ENCODE data around the gene TP63.
"Not testable (repeated sequence)": the region's sequence is repeated elsewhere in the genome, so short reads cannot be mapped to it uniquely, and the experiment has no call there.

The TP63 gene

GRCh38 chr3:189631373-189631408 is at the start of gene TP63:
Gene TP63 (plus strand): TSS chr3:189631389. CDS start chr3:189631516, 127 bp downstream.
- TF ChIP-seq ZNF274 (IDR thresholded peaks at IDR 0.05; ENCODE audit: low read depth, low read length) = no peak
- H3K4me3 ChIP-seq (ENCODE audit: low read length) = peak within 1 kb of the TSS; percentile 30; the same call in 1 of the 2 replicates

GRCh38 chr3:189582179-189582578 is 49.0 kb upstream of the TP63 start:
- no peak for TF ChIP-seq ZNF274 (IDR thresholded peaks at IDR 0.05; ENCODE audit: low read depth, low read length)
- no peak overlapping the region for H3K4me3 ChIP-seq (ENCODE audit: low read length)

- H3K4me3 ChIP-seq (ENCODE audit: low read length) = no peak overlapping the region
- TF ChIP-seq ZNF274 (IDR thresholded peaks at IDR 0.05; ENCODE audit: low read depth, low read length) = no peak
These were observed 46.5 kb upstream of the TP63 start for GRCh38 chr3:189584645-189585044.

GRCh38 chr3:189586941-189587663 is 44.1 kb upstream of the TP63 start:
- TF ChIP-seq ZNF274 (IDR thresholded peaks at IDR 0.05; ENCODE audit: low read depth, low read length) = no peak
- no peak overlapping the region for H3K4me3 ChIP-seq (ENCODE audit: low read length)

- no peak for TF ChIP-seq ZNF274 (IDR thresholded peaks at IDR 0.05; ENCODE audit: low read depth, low read length)
- no peak overlapping the region for H3K4me3 ChIP-seq (ENCODE audit: low read length)
These were observed 43.5 kb upstream of the TP63 start for GRCh38 chr3:189587664-189588040.

- TF ChIP-seq ZNF274 (IDR thresholded peaks at IDR 0.05; ENCODE audit: low read depth, low read length) = no peak
These were observed 43.1 kb upstream of the TP63 start for GRCh38 chr3:189588070-189588469.

GRCh38 chr3:189588475-189589178 is 42.6 kb upstream of the TP63 start:
- no peak overlapping the region for H3K4me3 ChIP-seq (ENCODE audit: low read length)
- no peak for TF ChIP-seq ZNF274 (IDR thresholded peaks at IDR 0.05; ENCODE audit: low read depth, low read length)

More at GRCh38 chr3:189588070-189588469, 43.1 kb upstream of the TP63 start:
- no peak overlapping the region for H3K4me3 ChIP-seq (ENCODE audit: low read length)

- H3K4me3 ChIP-seq (ENCODE audit: low read length) = no peak overlapping the region
- TF ChIP-seq ZNF274 (IDR thresholded peaks at IDR 0.05; ENCODE audit: low read depth, low read length) = no peak
These were observed 42.0 kb upstream of the TP63 start for GRCh38 chr3:189589179-189589569.

- no peak for TF ChIP-seq ZNF274 (IDR thresholded peaks at IDR 0.05; ENCODE audit: low read depth, low read length)
These were observed 41.0 kb upstream of the TP63 start for GRCh38 chr3:189590223-189590622.

GRCh38 chr3:189593581-189593980 is 37.6 kb upstream of the TP63 start:
- no peak overlapping the region for H3K4me3 ChIP-seq (ENCODE audit: low read length)
- TF ChIP-seq ZNF274 (IDR thresholded peaks at IDR 0.05; ENCODE audit: low read depth, low read length) = no peak

More at GRCh38 chr3:189590223-189590622, 41.0 kb upstream of the TP63 start:
- H3K4me3 ChIP-seq (ENCODE audit: low read length) = no peak overlapping the region

GRCh38 chr3:189596078-189596979 is 34.9 kb upstream of the TP63 start:
- H3K4me3 ChIP-seq (ENCODE audit: low read length) = not testable (repeated sequence)

- TF ChIP-seq ZNF274 (IDR thresholded peaks at IDR 0.05; ENCODE audit: low read depth, low read length) = no peak
- no peak overlapping the region for H3K4me3 ChIP-seq (ENCODE audit: low read length)
These were observed 33.3 kb upstream of the TP63 start for GRCh38 chr3:189597918-189598317.

GRCh38 chr3:189598530-189599225 is 32.5 kb upstream of the TP63 start:
- no peak overlapping the region for H3K4me3 ChIP-seq (ENCODE audit: low read length)
- TF ChIP-seq ZNF274 (IDR thresholded peaks at IDR 0.05; ENCODE audit: low read depth, low read length) = no peak

GRCh38 chr3:189602471-189602870 is 28.7 kb upstream of the TP63 start:
- TF ChIP-seq ZNF274 (IDR thresholded peaks at IDR 0.05; ENCODE audit: low read depth, low read length) = no peak
- no peak overlapping the region for H3K4me3 ChIP-seq (ENCODE audit: low read length)

Measured in GM08714 (cell line).